Muscle of back (tissue), 11 donors: ENCODE results near the gene PTPRR. TPM values are rescaled to one million over a fixed set of nuclear protein-coding genes. Genes with fewer than 3 reads are reported as not detected.
A peak's percentile ranks its signal among the peaks of the same experiment; 100 is the strongest.

Experiments
- DNase-seq, 3 donors: peaks; one replicate each; pipeline versions ENCODE4 v3.0.0 to v3.0.0-alpha.2; 2013
- polyA plus RNA-seq, 10 donors: library from polyadenylated mRNA; unstranded; fragments of 120-200 nt; gene quantifications; one replicate each; pipeline ENCODE4 v1.2.1, GENCODE V29; 2013; ENCODE audit not compliant: insufficient read length in 10 of 10

The PTPRR gene
- polyA plus RNA-seq, 10 donors, result 0.84 to 3.9 (median 1.9) TPM

GRCh38 chr12:70918321-70918720 is 2.2 kb downstream of the PTPRR start:
- DNase-seq, result no peak

- no peak for DNase-seq
Observed at GRCh38 chr12:70910666-70911065, 9.9 kb downstream of the PTPRR start.

- DNase-seq, result no peak
Observed at GRCh38 chr12:70908978-70909377, 11.6 kb downstream of the PTPRR start.

- DNase-seq, result peak in 2 of 3 donors; percentile 22 to 35
Observed at GRCh38 chr12:70907412-70907811, 13.1 kb downstream of the PTPRR start.

- DNase-seq, result no peak
Observed at GRCh38 chr12:70895956-70896355, 24.6 kb downstream of the PTPRR start.

- DNase-seq, result no peak
Observed at GRCh38 chr12:70892593-70892992, 27.9 kb downstream of the PTPRR start.

GRCh38 chr12:70890895-70891832 is 29.4 kb downstream of the PTPRR start:
- peak in 1 of 3 donors; percentile 10 for DNase-seq

- peak; percentile 38 to 74 (median 62) for DNase-seq
Observed at GRCh38 chr12:70885956-70886355, 34.6 kb downstream of the PTPRR start.

GRCh38 chr12:70883855-70884254 is 36.7 kb downstream of the PTPRR start:
- DNase-seq, result no peak

- DNase-seq, result no peak
Observed at GRCh38 chr12:70880744-70881143, 39.8 kb downstream of the PTPRR start.

GRCh38 chr12:70876952-70877351 is 43.6 kb downstream of the PTPRR start:
- no peak for DNase-seq

- DNase-seq, result no peak
Observed at GRCh38 chr12:70875628-70876027, 44.9 kb downstream of the PTPRR start.

- no peak for DNase-seq
Observed at GRCh38 chr12:70854881-70855568, 65.5 kb downstream of the PTPRR start.

GRCh38 chr12:70854138-70854537 is 66.4 kb downstream of the PTPRR start:
- no peak for DNase-seq

GRCh38 chr12:70853326-70853725 is 67.2 kb downstream of the PTPRR start:
- DNase-seq, result peak in 2 of 3 donors; percentile 39 to 54

- DNase-seq, result no peak
Observed at GRCh38 chr12:70852416-70853150, 68.0 kb downstream of the PTPRR start.

- peak in 1 of 3 donors; percentile 15 for DNase-seq
Observed at GRCh38 chr12:70849265-70849960, 71.1 kb downstream of the PTPRR start.

- DNase-seq, result no peak
Observed at GRCh38 chr12:70847871-70848270, 72.7 kb downstream of the PTPRR start.

GRCh38 chr12:70845268-70845667 is 75.3 kb downstream of the PTPRR start:
- DNase-seq, result no peak

GRCh38 chr12:70843363-70843762 is 77.2 kb downstream of the PTPRR start:
- DNase-seq, result no peak

GRCh38 chr12:70842942-70843341 is 77.6 kb downstream of the PTPRR start:
- no peak for DNase-seq

- no peak for DNase-seq
Observed at GRCh38 chr12:70842136-70842535, 78.4 kb downstream of the PTPRR start.
